GM18526 (cell line): ENCODE data around the gene SETD4.

Source experiments
- POLR2A ChIP-seq: IDR thresholded peaks from 3 replicates; pipeline ENCODE4 v1.6.1; 2011; ENCODE audit not compliant: insufficient read length; ENCODE audit errors: extremely low read depth

Gene SETD4

GRCh38 chr21:36005879-36006400 is 54.4 kb downstream of the SETD4 start:
- no peak for TF ChIP-seq POLR2A

GRCh38 chr21:36005018-36005417 is 55.3 kb downstream of the SETD4 start:
- no peak for TF ChIP-seq POLR2A

GRCh38 chr21:36004441-36004840 is 55.9 kb downstream of the SETD4 start:
- no peak for TF ChIP-seq POLR2A

- no peak for TF ChIP-seq POLR2A
These were observed 56.5 kb downstream of the SETD4 start for GRCh38 chr21:36003776-36004175.

- no peak for TF ChIP-seq POLR2A
These were observed 64.1 kb downstream of the SETD4 start for GRCh38 chr21:35996217-35996616.

- no peak for TF ChIP-seq POLR2A
These were observed 64.7 kb downstream of the SETD4 start for GRCh38 chr21:35995522-35996088.

- no peak for TF ChIP-seq POLR2A
These were observed 65.7 kb downstream of the SETD4 start for GRCh38 chr21:35994613-35995012.

- TF ChIP-seq POLR2A: no peak
These were observed 66.3 kb downstream of the SETD4 start for GRCh38 chr21:35993875-35994490.

GRCh38 chr21:35991131-35991530 is 69.2 kb downstream of the SETD4 start:
- TF ChIP-seq POLR2A: no peak

- no peak for TF ChIP-seq POLR2A
These were observed 69.7 kb downstream of the SETD4 start for GRCh38 chr21:35990609-35991008.

GRCh38 chr21:35989138-35989735 is 71.1 kb downstream of the SETD4 start:
- no peak for TF ChIP-seq POLR2A

GRCh38 chr21:35988416-35989137 is 71.7 kb downstream of the SETD4 start:
- TF ChIP-seq POLR2A: no peak

- TF ChIP-seq POLR2A: no peak
These were observed 72.9 kb downstream of the SETD4 start for GRCh38 chr21:35987475-35987874.

- TF ChIP-seq POLR2A: no peak
These were observed 75.5 kb downstream of the SETD4 start for GRCh38 chr21:35984654-35985361.
